GM20000 (cell line): Measurements from ENCODE around the gene GORASP1.
A peak's percentile ranks its signal among the peaks of the same experiment; 100 is the strongest.

Source experiments
- DNase-seq: peaks from one replicate; pipeline ENCODE4 v3.0.0; 2012; ENCODE audit warnings: low spot score
- CTCF ChIP-seq: IDR thresholded peaks from 2 replicates; pipeline ENCODE4 v1.5.1; 2012; ENCODE audit warnings: mild to moderate bottlenecking, control low read depth; ENCODE audit errors: extremely low read depth, missing control alignments

The GORASP1 gene

GRCh38 chr3:39107388-39108199, at the start of gene GORASP1, which contains the start of gene TTC21A:
Gene GORASP1 (minus strand): TSS chr3:39107627. CDS start chr3:39107541, 86 bp downstream.
Gene TTC21A (plus strand): TSS chr3:39107680. CDS start chr3:39107838, 158 bp downstream.
- peak; percentile 89 for DNase-seq
- no peak for TF ChIP-seq CTCF

GRCh38 chr3:39156421-39156820, 49.0 kb upstream of the GORASP1 start:
- no peak for TF ChIP-seq CTCF
- no peak for DNase-seq

GRCh38 chr3:39154280-39155021, 47.0 kb upstream of the GORASP1 start:
- no peak for DNase-seq
- no peak for TF ChIP-seq CTCF

GRCh38 chr3:39153977-39154279, 46.5 kb upstream of the GORASP1 start:
- DNase-seq, result no peak
- no peak for TF ChIP-seq CTCF

GRCh38 chr3:39150803-39151631, 43.6 kb upstream of the GORASP1 start:
- DNase-seq, result no peak
- no peak for TF ChIP-seq CTCF

- no peak for TF ChIP-seq CTCF
- no peak for DNase-seq
These were observed 42.8 kb upstream of the GORASP1 start for GRCh38 chr3:39150148-39150802.
